Measurements from ENCODE around the gene S100A16. TPM values are rescaled to one million over a fixed set of nuclear protein-coding genes. Genes with fewer than 3 reads are reported as not detected.

The S100A16 gene
- total RNA-seq, 1 experiment from 2014 or later = 196 TPM

DNA sequence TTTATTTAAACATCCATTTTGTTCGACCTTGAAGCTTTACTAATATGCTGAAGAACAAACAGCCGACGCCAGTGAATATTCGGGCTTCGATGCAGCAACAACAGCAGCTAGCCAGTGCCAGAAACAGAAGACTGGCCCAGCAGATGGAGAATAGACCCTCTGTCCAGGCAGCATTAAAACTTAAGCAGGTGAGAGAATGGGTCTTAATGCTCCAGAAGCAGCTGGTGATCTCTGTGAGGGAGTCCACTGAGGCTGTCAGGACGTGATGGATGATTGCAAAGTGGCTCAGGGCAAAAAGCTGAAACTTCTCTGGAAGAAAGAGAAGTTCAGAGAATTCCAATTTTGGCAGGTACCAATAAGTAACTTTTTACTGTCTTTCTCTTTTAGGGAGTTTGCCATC, 25.3 kb upstream of the S100A16 start (continued):
- TF ChIP-seq CEBPB (IDR thresholded peaks at IDR 0.05; ENCODE audit: low read depth) (no peak), MAX (IDR thresholded peaks at IDR 0.05) (no peak), EZH2phosphoT487 (IDR thresholded peaks at IDR 0.05; ENCODE audit: borderline replicate concordance) (no peak), SRF (IDR thresholded peaks at IDR 0.05; ENCODE audit: low read depth) (no peak), RAD21 (IDR thresholded peaks at IDR 0.05; ENCODE audit: low read depth) (no peak)

- H4K20me1 ChIP-seq (ENCODE audit: insufficient read depth) = peaks cover 4% of the 10 kb centered on the region; the same call in 1 of the 2 replicates
- CTCF ChIA-PET = no interaction called here
- H3K4me3 ChIP-seq (replicated peaks in 1 of 2; ENCODE audit: low read depth in 1 of 2, low read length in 2 of 2) = no peak overlapping the region
- peaks cover 43 to 55% of the 10 kb centered on the region in 2 experiments for H3K36me3 ChIP-seq (ENCODE audit: control insufficient read depth in 1 of 2, insufficient read depth in 2 of 2, low read length in 2 of 2)
- no peak overlapping the region for H3K9ac ChIP-seq (ENCODE audit: low read length)
- H3K27ac ChIP-seq (ENCODE audit: low read depth, low read length) = no peak overlapping the region
- DNase-seq (ENCODE audit: low read depth, low spot score) = no peak
- peaks cover 75% of the 10 kb centered on the region for H3K79me2 ChIP-seq (ENCODE audit: insufficient read depth, low read length)
- POLR2A ChIA-PET = no interaction called here
- H2AFZ ChIP-seq (ENCODE audit: low read depth, low read length, poor library complexity, severe bottlenecking) = no peak overlapping the region
- intact Hi-C loops (cut with micrococcal nuclease) = no loop called here
- no peaks in the 10 kb centered on the region for H3K9me3 ChIP-seq (ENCODE audit: control insufficient read depth in 1 of 2, insufficient read depth in 1 of 2, low read depth in 1 of 2, low read length in 2 of 2)
- H3K27me3 ChIP-seq (ENCODE audit: insufficient read depth, low read length) = no peaks in the 10 kb centered on the region
- H3K4me1 ChIP-seq (ENCODE audit: control insufficient read depth in 1 of 2, insufficient read depth in 2 of 2, low read length in 2 of 2) = peaks cover 9 to 20% of the 10 kb centered on the region in 2 experiments
- H3K9me2 ChIP-seq (ENCODE audit: insufficient read depth) = no peaks in the 10 kb centered on the region
- RAD21 ChIA-PET (ENCODE audit: low non-redundant PET in 1 of 2, low total read pairs in 2 of 2, uncharacterized antibody in 2 of 2, unreplicated experiment in 2 of 2) = no interaction called here
- 0 out of 2 replicates have a peak overlapping the region, but pooled peaks have one; percentile 78 for H3K4me2 ChIP-seq (ENCODE audit: low read length)
- no peak for ATAC-seq
- no peak for TF ChIP-seq FOSL1 (IDR thresholded peaks at IDR 0.05; ENCODE audit: low read depth)
- TF ChIP-seq EZH2 (IDR thresholded peaks at IDR 0.05) = no peak
- TF ChIP-seq POLR2AphosphoS5 (IDR thresholded peaks at IDR 0.05; ENCODE audit: low read depth, low read length) = no peak
- no peak for TF ChIP-seq SIN3A (IDR thresholded peaks at IDR 0.05; ENCODE audit: low read depth)
- no peak for TF ChIP-seq CEBPB (IDR thresholded peaks at IDR 0.05; ENCODE audit: low read depth)
- no peak for TF ChIP-seq TCF7L2 (IDR thresholded peaks at IDR 0.05; ENCODE audit: borderline replicate concordance, extremely low read depth, insufficient read depth, insufficient read length)
- no peak for TF ChIP-seq ZNF274 (IDR thresholded peaks at IDR 0.05; ENCODE audit: low read depth, low read length)
- no peak for TF ChIP-seq EZH2phosphoT487 (IDR thresholded peaks at IDR 0.05; ENCODE audit: borderline replicate concordance)
- TF ChIP-seq EGR1 (IDR thresholded peaks at IDR 0.05; ENCODE audit: low read depth) = no peak
- no peak for TF ChIP-seq SRF (IDR thresholded peaks at IDR 0.05; ENCODE audit: low read depth)
- TF ChIP-seq, protein P1, sequence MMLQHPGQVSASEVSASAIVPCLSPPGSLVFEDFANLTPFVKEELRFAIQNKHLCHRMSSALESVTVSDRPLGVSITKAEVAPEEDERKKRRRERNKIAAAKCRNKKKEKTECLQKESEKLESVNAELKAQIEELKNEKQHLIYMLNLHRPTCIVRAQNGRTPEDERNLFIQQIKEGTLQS (IDR thresholded peaks at IDR 0.05) = no peak
- no peak for TF ChIP-seq YY1 (IDR thresholded peaks at IDR 0.05; ENCODE audit: extremely low read depth, insufficient replicate concordance, low read depth, low read length)
- TF ChIP-seq CBX3 (IDR thresholded peaks at IDR 0.05; ENCODE audit: low read depth) = no peak
- no peak for TF ChIP-seq POLR2A (IDR thresholded peaks at IDR 0.05; ENCODE audit: borderline replicate concordance, extremely low read depth, insufficient read depth, insufficient read length)
- TF ChIP-seq, protein P2, sequence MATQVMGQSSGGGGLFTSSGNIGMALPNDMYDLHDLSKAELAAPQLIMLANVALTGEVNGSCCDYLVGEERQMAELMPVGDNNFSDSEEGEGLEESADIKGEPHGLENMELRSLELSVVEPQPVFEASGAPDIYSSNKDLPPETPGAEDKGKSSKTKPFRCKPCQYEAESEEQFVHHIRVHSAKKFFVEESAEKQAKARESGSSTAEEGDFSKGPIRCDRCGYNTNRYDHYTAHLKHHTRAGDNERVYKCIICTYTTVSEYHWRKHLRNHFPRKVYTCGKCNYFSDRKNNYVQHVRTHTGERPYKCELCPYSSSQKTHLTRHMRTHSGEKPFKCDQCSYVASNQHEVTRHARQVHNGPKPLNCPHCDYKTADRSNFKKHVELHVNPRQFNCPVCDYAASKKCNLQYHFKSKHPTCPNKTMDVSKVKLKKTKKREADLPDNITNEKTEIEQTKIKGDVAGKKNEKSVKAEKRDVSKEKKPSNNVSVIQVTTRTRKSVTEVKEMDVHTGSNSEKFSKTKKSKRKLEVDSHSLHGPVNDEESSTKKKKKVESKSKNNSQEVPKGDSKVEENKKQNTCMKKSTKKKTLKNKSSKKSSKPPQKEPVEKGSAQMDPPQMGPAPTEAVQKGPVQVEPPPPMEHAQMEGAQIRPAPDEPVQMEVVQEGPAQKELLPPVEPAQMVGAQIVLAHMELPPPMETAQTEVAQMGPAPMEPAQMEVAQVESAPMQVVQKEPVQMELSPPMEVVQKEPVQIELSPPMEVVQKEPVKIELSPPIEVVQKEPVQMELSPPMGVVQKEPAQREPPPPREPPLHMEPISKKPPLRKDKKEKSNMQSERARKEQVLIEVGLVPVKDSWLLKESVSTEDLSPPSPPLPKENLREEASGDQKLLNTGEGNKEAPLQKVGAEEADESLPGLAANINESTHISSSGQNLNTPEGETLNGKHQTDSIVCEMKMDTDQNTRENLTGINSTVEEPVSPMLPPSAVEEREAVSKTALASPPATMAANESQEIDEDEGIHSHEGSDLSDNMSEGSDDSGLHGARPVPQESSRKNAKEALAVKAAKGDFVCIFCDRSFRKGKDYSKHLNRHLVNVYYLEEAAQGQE (IDR thresholded peaks at IDR 0.05; ENCODE audit: low read depth) = no peak
- TF ChIP-seq, protein P3, sequence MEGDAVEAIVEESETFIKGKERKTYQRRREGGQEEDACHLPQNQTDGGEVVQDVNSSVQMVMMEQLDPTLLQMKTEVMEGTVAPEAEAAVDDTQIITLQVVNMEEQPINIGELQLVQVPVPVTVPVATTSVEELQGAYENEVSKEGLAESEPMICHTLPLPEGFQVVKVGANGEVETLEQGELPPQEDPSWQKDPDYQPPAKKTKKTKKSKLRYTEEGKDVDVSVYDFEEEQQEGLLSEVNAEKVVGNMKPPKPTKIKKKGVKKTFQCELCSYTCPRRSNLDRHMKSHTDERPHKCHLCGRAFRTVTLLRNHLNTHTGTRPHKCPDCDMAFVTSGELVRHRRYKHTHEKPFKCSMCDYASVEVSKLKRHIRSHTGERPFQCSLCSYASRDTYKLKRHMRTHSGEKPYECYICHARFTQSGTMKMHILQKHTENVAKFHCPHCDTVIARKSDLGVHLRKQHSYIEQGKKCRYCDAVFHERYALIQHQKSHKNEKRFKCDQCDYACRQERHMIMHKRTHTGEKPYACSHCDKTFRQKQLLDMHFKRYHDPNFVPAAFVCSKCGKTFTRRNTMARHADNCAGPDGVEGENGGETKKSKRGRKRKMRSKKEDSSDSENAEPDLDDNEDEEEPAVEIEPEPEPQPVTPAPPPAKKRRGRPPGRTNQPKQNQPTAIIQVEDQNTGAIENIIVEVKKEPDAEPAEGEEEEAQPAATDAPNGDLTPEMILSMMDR (IDR thresholded peaks at IDR 0.05 in 2 of 3, conservative IDR thresholded peaks at IDR 0.05 in 1 of 3; ENCODE audit: borderline replicate concordance in 1 of 3, insufficient read depth in 1 of 3, low read depth in 2 of 3, low read length in 2 of 3) = no peak
- no TSS peak for BruUV-seq (replicated peaks)
These were observed 23.4 kb upstream of the S100A16 start for GRCh38 chr1:153636312-153636711.

All from HCT116 (cell line).